ENCODE results near the gene LETM1. TPM values are rescaled to one million over a fixed set of nuclear protein-coding genes. Genes with fewer than 3 reads are reported as not detected.

Gene LETM1
- total and polyA plus RNA-seq, 2 of the 13 experiments (the other 11 are each of a cell fraction or from before 2014, with no cell fraction given), result 9.7 to 41.6 TPM

- TF ChIP-seq, protein P1, sequence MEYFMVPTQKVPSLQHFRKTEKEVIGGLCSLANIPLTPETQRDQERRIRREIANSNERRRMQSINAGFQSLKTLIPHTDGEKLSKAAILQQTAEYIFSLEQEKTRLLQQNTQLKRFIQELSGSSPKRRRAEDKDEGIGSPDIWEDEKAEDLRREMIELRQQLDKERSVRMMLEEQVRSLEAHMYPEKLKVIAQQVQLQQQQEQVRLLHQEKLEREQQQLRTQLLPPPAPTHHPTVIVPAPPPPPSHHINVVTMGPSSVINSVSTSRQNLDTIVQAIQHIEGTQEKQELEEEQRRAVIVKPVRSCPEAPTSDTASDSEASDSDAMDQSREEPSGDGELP (IDR thresholded peaks at IDR 0.05; ENCODE audit: borderline replicate concordance, low read depth), result peak; percentile 91; the same call in 1 of the 2 replicates
- TF ChIP-seq RAD21 (CRISPR knock-in tag; IDR thresholded peaks at IDR 0.05) (peak; percentile 36; the same call in 1 of the 2 replicates), ZNF777 (CRISPR knock-in tag; IDR thresholded peaks at IDR 0.05) (peak; percentile 54; the same call in 1 of the 2 replicates), THAP9 (CRISPR knock-in tag; IDR thresholded peaks at IDR 0.05; ENCODE audit: borderline replicate concordance) (0 out of 2 replicates have a peak, but pooled peaks have one; percentile 39), HNRNPLL (IDR thresholded peaks at IDR 0.05; ENCODE audit: low read depth, low read length, poor library complexity, severe bottlenecking) (peak; percentile 5), MAFF (IDR thresholded peaks at IDR 0.05; ENCODE audit: low read depth, low read length) (no peak), MTF1 (CRISPR knock-in tag; IDR thresholded peaks at IDR 0.05) (no peak), GTF2F1 (IDR thresholded peaks at IDR 0.05; ENCODE audit: low read length) (no peak), ZNF232 (CRISPR knock-in tag; IDR thresholded peaks at IDR 0.05; ENCODE audit: borderline replicate concordance) (peak; percentile 86; the same call in 1 of the 2 replicates), RXRA (CRISPR knock-in tag; IDR thresholded peaks at IDR 0.05) (peak; percentile 97), ZZZ3 (CRISPR knock-in tag; IDR thresholded peaks at IDR 0.05; ENCODE audit: borderline replicate concordance) (no peak)
- TF ChIP-seq, protein P2, sequence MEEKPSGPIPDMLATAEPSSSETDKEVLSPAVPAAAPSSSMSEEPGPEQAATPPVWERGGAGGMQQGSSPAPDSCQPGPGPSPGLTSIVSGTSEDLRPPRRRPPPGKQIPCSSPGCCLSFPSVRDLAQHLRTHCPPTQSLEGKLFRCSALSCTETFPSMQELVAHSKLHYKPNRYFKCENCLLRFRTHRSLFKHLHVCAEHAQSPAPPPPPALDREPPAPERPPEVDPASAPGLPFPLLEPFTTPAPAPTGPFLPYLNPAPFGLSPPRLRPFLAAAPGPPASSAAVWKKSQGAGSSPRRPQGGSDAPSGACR (CRISPR knock-in tag; IDR thresholded peaks at IDR 0.05), result no peak
Observed at GRCh38 chr4:1779588-1780382, 76.2 kb downstream of the LETM1 start (continued).
